COLO829 (cell line): ENCODE results near the gene GALR2.
"Not testable (repeated sequence)": the region's sequence is repeated elsewhere in the genome, so short reads cannot be mapped to it uniquely, and the experiment has no call there.

Experiments used
- DNase-seq: peaks from one replicate; pipeline ENCODE4 v3.0.0; 2012; ENCODE audit warnings: low spot score

Gene GALR2, protein sequence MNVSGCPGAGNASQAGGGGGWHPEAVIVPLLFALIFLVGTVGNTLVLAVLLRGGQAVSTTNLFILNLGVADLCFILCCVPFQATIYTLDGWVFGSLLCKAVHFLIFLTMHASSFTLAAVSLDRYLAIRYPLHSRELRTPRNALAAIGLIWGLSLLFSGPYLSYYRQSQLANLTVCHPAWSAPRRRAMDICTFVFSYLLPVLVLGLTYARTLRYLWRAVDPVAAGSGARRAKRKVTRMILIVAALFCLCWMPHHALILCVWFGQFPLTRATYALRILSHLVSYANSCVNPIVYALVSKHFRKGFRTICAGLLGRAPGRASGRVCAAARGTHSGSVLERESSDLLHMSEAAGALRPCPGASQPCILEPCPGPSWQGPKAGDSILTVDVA

DNA sequence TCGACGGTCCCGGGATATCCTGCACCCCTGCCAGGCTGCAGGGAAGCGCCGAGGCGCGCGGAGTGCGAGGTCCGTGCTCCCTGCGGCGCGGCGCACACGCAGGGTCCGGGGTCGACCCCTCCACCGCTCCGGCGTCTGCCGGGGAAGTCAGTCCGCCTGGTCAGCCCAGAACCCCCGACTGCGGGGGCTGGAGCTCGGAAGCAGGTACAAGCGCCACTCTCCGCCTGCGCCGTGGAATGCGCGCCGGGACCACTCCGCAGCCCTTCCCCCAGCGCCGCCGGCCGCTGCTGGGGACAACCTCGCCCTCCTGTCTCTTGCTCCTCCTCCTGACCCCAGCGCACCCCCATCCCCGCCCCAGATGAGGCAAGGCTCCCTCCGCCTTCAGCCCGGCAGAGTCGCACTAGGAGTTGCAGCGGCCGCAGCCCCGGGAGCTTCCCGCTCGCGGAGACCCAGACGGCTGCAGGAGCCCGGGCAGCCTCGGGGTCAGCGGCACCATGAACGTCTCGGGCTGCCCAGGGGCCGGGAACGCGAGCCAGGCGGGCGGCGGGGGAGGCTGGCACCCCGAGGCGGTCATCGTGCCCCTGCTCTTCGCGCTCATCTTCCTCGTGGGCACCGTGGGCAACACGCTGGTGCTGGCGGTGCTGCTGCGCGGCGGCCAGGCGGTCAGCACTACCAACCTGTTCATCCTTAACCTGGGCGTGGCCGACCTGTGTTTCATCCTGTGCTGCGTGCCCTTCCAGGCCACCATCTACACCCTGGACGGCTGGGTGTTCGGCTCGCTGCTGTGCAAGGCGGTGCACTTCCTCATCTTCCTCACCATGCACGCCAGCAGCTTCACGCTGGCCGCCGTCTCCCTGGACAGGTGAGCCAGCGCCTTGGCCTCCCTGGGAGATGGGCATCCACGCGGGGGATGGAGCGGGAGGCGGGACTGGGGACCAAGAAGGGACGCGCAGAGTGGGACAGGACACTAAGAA is at the start of gene GALR2:
TSS of gene GALR2 (plus strand) at position 392 of the 974 bp plus-strand sequence. CDS start at position 495, 103 bp downstream.
- no peak for DNase-seq

DNA sequence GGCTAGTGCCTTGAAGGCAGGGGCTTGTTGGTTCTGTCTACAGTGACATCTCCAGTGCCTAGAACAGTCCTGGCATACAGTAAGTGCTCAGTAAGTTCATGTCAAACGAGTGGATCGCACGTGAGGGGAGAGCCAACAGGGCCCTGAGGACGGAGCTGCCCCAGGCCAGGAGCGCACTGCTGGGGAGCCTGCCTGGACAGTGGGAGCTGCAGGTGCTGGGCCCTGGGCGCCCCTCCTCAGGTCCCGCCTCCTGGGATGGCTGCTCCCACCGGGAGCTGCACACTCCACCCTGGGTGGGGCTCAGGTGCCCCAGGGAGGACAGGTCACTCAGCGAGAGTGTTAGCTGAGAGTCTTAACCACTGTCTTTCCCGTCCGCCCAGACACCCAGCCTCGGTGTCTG is 49.3 kb upstream of the GALR2 start:
- no peak for DNase-seq

DNA sequence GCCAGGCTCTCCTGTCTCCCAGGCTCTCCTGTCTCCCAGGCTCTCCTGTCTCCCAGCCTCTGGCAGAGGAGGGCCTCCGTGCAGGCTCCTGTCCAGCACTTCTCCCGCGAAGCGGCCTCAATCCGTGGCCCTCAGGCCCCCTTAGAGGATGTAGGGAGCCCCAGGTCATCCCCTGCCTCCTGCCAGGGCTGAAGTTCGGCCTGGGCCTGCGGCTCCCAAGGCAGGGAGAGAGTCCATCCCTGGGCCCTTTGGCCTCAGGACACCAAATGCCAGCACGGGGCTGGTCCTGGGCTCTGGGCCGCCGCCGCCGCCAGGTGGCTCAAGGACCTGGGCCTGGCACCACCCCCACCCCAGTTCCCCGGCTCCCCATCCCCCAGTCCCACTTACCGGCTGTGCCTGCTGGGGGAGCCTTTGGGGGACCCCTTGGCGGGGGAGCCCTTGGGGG is 47.8 kb upstream of the GALR2 start:
- no peak for DNase-seq

DNA sequence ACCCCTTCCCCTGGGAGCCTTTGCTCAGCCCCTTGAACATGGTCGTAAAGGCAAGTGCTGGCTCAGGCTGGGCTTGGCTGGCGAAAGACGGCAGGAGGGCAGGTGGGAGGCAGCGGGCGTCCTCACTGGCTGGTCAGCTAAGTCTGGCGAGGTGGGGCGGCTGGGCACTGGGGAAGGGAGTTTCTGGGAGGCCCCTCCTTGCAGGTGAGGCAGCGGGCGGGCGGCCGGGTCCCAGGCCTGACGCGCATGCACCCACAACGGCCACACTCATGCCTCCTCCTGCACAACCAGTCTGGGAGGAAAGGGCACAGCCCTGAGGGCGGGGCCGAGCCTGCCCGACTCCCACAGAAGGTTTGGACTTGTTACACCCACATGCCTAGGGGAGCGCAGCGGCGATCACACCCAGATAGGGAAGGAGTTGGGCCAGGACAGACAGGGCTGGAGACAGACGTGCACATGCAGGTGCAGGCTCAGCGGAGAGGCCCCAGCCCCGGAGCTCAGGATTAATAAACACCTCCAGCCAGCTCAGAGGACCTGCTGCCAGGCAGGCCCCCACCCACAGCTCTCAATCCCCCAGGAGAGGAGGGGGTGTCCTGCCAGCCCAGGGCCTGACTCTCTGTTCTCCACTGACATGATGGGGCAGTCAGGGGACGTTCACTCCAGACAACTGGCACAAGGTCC is 47.3 kb upstream of the GALR2 start, which contains the start of gene EVPL:
TSS of gene EVPL (minus strand) at position 148 of the 681 bp plus-strand sequence. CDS start at position 40, 108 bp downstream.
- DNase-seq: no peak

DNA sequence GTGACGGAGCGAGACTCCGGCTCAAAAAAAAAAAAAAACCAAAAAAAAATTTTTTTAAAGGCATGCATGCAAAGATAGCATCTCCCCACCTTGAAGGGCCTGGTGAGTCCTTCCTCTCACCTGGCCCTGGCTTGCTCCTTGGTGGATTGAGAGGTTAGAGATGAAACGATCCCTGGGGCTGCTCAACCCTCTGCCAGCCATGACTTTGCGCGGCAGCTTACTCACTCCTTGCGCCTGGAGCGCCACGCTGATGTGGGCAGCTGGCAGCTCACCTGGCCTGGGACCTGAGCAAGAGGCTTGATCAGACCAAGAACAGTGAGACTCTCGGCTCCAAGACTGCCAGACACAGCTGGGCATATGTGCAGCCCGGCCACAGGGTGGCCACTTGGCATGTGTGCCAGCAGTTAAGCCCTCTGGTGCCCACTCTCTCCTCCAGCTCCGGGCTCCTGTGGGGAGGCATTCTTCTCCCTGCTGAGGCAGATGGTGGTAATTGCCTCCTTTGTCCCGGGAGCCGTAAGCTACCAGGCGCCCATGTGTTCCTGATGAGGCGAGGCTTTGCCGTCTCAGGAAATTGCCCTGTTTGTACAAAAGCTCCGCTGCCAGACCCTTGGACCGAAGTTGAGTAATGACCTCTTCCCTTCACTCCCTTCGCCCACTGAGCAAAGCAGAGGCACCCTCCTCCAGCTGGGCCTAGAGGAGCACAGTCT is 42.4 kb upstream of the GALR2 start:
- no peak for DNase-seq

DNA sequence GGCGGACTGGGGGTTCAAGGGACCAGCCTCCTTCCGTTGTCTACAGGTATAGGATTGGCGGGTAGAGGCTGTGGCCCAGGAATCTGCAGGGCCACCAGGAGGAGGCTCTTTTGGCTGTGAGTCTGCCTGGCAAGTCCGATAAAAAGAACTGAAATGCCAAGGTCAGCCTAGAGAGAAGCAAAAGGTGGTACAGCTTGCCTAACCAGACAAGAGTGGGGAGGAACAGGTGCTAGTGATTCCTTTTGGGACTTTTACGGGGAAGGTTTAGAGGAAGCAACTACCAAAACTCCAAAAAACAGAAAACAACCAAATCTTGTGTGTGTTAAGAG is 41.8 kb upstream of the GALR2 start:
- DNase-seq: no peak

DNA sequence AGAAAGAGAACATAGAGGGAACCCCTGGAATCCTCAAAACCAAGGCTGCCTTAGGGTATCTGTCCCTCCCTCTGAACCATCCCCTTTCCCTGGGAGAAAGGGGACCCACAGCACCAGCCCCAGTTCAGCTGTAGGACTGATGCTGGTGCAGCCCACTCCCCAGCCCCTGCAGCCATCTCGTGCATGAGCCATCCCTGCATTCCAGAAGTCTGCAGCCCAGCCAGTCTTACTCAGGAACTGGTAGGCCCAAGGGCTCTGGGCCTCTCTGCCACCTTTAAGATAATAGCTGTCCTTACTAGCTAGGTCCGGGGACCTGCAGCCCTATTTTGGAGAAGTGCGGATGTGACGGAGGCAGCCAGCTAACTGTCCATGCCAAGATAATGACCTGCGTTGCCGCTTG is 41.4 kb upstream of the GALR2 start:
- no peak for DNase-seq

DNA sequence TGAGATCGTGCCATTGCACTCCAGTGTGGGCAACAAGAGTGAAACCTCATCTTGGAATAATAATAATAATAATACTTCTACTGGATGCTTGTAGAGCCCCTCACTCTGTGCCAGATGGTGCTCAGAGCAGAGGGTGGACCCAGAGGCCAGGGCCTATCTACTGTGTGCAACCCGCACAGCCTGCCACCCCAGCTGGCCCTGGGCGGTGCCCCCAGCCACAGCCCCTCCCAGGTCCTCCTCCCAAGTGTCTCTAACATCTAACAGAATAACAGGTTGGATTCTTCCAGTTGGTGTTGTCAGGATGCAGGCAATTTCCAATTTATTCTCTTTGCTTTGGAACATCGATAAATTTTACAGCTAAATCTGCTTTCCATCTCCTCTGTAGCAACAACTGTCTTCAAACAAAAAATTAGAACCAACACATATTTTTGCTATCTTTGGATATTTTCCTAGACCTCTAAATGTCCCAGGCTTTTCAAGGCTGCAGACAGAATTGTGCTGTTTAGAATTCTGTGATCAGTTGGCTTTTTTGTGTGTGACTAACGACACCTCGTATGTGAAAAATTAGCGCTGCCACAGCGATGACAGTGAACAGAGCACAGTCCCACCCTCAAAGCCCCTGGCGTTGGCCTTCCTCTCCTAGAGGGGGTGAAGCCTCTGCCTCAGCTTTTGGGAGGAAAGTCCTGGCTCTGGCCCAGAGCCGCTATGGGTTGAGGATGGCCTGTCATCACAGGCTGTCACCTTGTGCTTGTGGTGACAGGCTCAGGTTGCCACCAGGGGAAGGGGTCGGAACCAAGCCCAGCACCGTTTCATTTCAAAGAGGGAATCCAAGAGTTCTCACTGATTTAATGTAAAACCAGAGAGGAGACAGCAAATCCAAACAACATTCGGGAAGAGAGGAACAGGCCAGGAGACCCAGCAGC is 39.9 kb upstream of the GALR2 start:
- DNase-seq: no peak

DNA sequence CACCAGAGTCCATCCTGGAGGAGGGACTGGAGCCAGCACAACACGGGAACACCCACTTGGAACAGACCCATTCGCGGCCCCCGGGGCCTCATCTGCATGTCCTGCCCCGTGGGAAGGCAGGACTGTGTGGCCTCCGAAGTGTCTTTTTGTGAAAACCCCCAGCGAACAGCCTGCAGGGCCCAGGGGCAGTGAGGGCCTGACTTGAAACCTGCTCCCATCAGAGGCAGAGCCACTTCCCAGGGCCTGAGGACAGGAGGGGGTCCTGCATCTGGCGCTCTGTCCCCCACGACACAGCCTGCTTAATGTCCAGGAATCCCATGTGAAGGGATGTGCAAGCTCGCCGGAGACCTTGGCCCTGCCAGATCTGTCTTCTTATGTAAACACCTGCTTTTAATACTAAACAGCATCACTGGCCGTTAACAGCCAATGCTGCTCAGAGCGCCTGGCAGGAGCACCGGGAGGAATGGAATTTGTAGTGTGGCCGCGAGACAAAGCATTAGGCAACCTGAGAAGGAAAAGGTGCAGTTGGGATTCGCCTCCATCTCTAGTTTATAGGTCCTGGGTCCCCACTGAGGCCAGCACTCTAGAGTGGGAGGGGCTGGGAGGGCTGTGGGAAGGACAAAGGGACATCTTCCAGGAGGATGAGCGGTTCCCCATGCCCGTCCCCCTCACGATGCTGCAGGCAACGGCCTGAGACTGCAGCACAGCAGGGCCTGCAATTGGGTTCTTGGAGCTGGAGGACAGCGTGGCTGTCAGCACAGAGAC is 37.9 kb upstream of the GALR2 start:
- DNase-seq: no peak

DNA sequence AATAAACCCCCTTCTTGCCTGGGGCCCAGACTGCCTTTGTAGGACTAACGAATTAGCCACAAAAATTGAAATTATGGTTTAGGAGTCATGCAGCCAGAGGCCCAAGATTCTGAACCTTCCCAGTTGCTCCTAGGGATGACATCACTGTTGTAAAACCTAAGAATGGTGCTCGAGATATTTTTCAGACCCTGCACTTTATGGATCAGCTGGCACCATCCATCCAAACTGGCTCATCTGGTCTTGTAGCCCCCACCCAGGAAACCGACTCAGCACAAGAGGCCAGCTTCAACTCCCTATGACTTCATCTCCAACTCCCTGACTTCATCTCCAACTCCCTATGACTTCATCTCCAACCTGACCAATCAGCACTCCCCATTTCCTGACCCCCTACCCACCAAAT is 36.5 kb upstream of the GALR2 start:
- DNase-seq: no peak

DNA sequence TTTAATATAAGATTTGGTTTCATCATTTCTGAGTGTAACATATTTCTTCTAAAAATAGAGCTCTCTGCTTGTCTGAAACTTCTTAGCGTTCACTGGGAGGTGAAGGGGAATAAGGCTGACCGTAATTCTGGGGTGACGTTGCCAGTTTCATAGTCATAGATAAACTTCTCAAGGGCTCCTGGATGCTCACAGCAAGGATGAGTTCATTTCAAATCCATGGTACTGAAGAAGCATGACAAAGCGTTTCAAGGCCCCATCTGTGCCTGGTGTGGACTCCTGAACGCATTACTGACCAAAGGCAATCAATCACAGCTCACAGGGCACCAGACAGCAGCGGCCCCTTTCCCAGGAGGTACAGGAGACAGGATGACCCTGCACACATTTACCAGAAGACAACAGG is 35.5 kb upstream of the GALR2 start:
- DNase-seq: no peak

DNA sequence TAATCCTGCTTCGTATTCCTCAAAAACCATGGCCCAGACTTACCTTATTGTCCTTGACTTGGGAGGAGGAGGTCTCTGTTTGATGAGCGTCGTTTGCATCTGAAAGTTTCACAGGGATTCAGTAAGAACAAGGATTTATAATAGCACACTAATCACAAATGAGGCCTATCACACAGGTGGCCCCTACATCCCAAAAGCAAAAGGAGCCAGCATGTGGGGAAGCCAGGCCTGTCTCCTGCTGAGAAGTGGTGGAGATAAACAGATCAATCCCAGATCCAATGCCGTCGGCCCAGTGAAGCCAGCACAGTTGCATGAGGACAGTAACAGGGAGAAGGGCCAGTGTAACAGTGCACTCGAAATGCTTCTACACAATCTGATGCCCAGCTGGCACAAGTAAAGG is 34.2 kb upstream of the GALR2 start:
- no peak for DNase-seq

DNA sequence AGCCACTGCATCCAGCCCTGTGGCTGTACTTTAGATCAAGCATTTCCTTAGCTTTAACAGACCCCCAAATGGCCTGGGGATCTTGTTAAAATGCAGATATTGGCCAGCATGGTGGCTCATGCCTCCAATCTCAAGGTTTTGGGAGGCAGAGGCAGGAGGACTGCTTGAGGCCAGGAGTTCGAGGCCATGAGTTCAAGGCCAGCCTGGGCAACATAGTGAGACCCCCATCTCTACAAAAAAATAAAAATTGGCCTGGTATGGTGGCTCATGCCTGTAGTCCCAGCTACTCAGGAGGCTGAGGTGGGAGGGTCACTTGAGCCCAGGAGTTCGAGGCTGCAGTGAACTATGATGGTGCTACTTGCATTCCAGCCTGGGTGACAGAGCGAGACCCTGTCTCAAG is 31.7 kb upstream of the GALR2 start:
- not testable (repeated sequence) for DNase-seq

DNA sequence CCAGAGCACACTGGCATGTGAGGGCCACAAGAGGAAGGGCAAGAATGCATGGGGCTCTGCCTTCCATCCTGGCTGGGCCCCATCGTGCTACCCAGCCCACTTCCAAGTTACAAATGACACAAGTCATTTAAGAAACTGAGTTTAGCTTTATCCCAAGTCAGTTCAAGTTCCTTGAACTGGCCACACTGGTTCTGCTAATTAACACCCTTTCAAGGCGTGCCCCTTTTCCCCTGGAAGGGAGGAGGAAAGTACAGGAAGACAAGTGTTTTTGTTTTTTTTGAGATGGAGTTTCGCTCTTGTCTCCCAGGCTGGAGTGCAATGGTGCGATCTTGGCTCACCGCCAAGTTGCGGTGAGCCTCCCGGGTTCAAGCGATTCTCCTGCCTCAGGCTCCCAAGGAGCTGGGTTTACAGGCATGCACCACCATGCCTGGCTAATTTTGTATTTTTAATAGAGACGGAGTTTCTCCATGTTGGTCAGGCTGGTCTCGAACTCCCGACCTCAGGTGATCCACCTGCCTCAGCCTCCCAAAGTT is 30.0 kb upstream of the GALR2 start:
- not testable (repeated sequence) for DNase-seq

DNA sequence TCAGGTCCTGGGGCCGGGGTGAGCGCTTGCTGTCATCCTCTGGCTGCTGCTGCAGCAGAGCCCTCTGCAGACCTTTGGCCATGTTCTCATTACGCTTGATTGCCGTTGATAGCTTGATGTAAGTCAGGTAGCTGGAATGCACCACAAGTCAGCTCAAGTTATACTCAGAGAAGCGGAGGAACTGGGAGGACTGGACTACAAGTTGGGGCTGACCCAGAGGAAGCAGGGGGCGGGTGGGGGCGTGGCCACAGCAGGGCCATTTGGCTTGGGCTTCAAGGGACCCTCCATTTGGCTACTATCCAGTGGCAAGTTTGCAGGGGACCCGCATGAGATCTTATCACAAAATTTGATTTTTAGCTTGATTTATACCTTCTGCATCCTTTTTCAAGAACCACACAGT is 28.5 kb upstream of the GALR2 start:
- DNase-seq: no peak

DNA sequence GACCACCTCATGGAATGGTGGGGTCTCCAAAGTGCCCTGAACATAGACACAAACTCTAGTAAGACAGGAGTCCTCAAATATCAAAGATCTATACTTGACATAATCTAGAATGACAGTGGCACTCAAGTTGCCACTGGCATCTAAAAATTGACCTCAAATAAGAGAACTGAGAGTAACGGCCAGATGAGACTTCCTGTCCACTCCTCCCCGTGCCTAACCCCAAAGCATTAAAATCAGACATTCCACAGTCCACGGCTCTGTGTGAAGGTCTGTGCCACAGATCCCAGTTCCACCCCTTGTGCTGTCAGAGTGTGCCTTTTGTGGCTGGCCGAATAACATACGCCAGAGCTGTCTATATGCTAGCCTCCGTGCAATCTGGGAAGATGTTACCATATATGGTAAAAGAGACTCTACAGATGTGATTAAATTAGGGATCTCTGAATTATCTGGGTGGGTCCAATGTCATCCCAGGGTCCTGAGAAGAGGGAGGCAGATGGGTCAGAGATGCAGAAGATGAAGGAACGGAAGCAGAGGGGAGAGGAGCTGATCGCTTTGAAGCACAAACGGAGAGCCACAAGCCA is 26.5 kb upstream of the GALR2 start:
- DNase-seq: no peak

DNA sequence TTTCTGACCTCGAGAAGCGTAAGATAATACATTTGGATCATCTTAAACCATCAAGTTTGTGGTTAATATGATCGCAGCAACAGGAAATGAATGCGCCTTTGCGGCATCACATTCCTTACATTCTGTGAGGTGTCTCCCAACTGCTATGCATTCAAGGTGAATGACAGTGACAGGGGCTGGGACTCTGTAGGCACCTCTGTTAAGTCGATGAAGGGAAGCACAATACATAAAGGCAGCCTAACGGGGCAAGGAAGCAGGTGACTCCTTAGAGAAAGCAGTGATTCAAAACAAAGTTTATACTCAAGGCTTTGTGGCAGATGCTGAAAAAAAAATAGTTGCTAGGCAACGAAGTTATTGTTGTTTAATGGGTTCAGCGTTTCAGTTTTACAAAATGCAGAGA is 25.9 kb upstream of the GALR2 start:
- no peak for DNase-seq

DNA sequence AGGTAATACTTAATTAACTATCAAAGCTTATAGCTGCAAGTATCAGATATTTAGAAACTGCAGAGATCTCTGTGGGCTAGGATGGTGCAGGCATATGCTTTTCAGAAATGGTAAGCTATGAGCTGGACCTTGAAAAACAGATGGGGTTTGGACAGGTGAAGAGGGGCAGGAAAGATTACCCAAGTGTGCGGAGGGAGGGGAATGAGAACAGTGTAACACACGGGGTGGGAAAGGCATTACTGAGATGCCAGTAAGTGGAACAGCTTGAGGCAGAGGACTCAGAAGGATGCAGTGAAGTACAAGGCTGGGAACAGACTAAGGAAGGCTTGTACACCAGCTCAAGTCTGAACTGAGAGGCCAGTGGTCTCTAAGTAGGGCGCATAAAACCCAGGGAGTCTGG is 25.3 kb upstream of the GALR2 start:
- DNase-seq: no peak

DNA sequence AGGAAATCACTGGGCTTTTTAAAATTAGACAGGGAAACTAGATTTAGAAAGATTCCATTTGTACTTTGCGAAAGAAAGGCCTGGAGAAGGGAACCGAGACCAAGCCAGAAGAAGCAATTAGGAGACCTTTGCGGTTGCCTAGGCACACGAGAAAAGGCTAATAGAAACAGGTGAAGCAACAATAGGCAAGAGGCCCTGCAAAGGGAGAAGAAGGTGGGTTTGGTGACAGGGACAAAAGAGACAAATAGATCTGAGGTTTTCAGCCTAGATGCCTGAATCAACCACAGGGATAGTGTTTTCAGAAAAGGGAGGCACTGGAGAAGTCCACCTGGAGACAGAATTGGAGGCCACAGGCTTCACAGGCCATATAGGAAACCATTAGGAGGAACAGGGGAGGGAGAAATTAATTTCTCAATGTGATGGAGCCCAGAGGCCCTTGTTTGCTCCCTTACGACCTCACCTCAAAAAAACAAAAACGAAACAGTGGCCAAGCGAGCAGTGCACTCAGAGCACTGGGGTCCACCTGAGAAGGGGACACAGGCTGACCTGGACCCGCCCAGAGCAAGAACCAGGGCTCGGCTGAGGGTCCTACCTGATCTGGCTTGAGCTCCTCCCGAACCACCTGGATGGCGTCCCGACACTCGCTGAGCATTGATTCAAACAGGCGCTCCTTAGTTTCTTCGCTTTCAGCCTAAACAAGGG is 24.6 kb upstream of the GALR2 start:
- DNase-seq: no peak
